Kasumi-1 (cell line): ENCODE measurements around the gene MINDY3.
"Not testable (repeated sequence)": the region's sequence is repeated elsewhere in the genome, so short reads cannot be mapped to it uniquely, and the experiment has no call there.

Source experiments
- DNase-seq, 2 experiments: peaks; one replicate each; lab custom pipeline; 2025; lab: John Stamatoyannopoulos, UW

MINDY3 gene

GRCh38 chr10:15859906-15860691 lies at the start of gene MINDY3:
Gene MINDY3, minus strand, starts transcription at chr10:15860507. Its CDS starts 208 bp downstream, at chr10:15860299.
- DNase-seq, result peak; percentile 87 to 89

GRCh38 chr10:15901889-15902288 lies 41.6 kb upstream of the MINDY3 start:
- no peak for DNase-seq

GRCh38 chr10:15898046-15898445 lies 37.7 kb upstream of the MINDY3 start:
- DNase-seq, result peak; percentile 46 to 80

GRCh38 chr10:15897287-15897686 lies 37.0 kb upstream of the MINDY3 start:
- DNase-seq, result no peak

GRCh38 chr10:15896654-15897053 lies 36.3 kb upstream of the MINDY3 start:
- no peak for DNase-seq

GRCh38 chr10:15884447-15884846 lies 24.1 kb upstream of the MINDY3 start:
- no peak for DNase-seq

- DNase-seq, result no peak
Measured at GRCh38 chr10:15881542-15881941, 21.2 kb upstream of the MINDY3 start.

- DNase-seq, result no peak
Measured at GRCh38 chr10:15879663-15880062, 19.4 kb upstream of the MINDY3 start.

- DNase-seq, result peak; percentile 65 to 86
Measured at GRCh38 chr10:15879058-15879457, 18.8 kb upstream of the MINDY3 start.

- DNase-seq, result no peak
Measured at GRCh38 chr10:15877836-15878576, 17.7 kb upstream of the MINDY3 start.

- DNase-seq, result not testable (repeated sequence)
Measured at GRCh38 chr10:15876274-15876673, 16.0 kb upstream of the MINDY3 start.

- DNase-seq, result not testable (repeated sequence)
Measured at GRCh38 chr10:15872645-15873044, 12.3 kb upstream of the MINDY3 start.

GRCh38 chr10:15871823-15872222 lies 11.5 kb upstream of the MINDY3 start:
- DNase-seq, result no peak

- DNase-seq, result no peak
Measured at GRCh38 chr10:15869935-15870334, 9.6 kb upstream of the MINDY3 start.

GRCh38 chr10:15868006-15868405 lies 7.7 kb upstream of the MINDY3 start:
- DNase-seq, result no peak

GRCh38 chr10:15865304-15865703 lies 5.0 kb upstream of the MINDY3 start:
- DNase-seq, result no peak

GRCh38 chr10:15864419-15864818 lies 4.1 kb upstream of the MINDY3 start:
- DNase-seq, result no peak

- DNase-seq, result no peak
Measured at GRCh38 chr10:15863733-15864132, 3.4 kb upstream of the MINDY3 start.

- no peak for DNase-seq
Measured at GRCh38 chr10:15863323-15863722, 3.0 kb upstream of the MINDY3 start.

GRCh38 chr10:15860692-15861201 lies 440 bp upstream of the MINDY3 start:
- no peak for DNase-seq

- DNase-seq, result no peak
Measured at GRCh38 chr10:15859509-15859905, 800 bp downstream of the MINDY3 start.

- no peak for DNase-seq
Measured at GRCh38 chr10:15858861-15859281, 1.4 kb downstream of the MINDY3 start.

GRCh38 chr10:15857107-15857575 lies 3.2 kb downstream of the MINDY3 start:
- DNase-seq, result no peak
